ENCODE data around the gene SLX4IP.

The SLX4IP gene

DNA sequence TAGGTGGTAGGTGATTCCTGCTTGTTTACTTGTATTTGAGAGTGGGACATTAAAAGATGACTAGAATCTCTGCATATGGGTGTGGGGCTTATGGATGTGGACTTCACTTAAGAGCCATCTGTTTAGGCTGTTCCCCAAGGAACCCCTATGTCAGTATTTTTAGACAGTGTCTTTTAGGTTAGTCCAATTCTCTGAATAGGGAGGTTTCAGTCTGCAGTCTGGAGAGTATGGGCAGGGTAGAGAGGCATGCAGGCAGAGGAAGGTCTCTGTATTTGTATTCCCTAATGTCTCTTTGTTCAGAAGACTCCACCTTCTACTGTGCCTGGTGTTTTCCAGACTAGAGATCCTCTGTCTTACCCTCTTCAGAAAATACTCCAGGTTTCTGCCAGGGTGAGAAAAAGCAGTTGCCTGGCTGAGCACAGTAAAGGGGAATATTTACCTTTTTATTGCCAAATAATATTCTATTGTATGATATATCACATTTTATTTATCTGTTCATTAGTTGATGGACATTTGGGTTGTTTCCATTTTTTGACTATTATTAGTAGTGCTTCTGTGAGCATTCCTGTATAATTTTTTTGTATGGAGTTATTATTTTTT lies 19.1 kb downstream of the SLX4IP start:
- no peak overlapping the region for H3K4me3 ChIP-seq (ENCODE audit: low read length)
- DNase-seq (ENCODE audit: low read depth, low spot score): no peak

GRCh38 chr20:10461495-10461894 lies 26.4 kb downstream of the SLX4IP start:
- no peak overlapping the region for H3K4me3 ChIP-seq (ENCODE audit: low read length)
- DNase-seq (ENCODE audit: low read depth, low spot score): no peak

GRCh38 chr20:10462516-10462915 lies 27.4 kb downstream of the SLX4IP start:
- H3K4me3 ChIP-seq (ENCODE audit: low read length): no peak overlapping the region
- no peak for DNase-seq (ENCODE audit: low read depth, low spot score)

DNA sequence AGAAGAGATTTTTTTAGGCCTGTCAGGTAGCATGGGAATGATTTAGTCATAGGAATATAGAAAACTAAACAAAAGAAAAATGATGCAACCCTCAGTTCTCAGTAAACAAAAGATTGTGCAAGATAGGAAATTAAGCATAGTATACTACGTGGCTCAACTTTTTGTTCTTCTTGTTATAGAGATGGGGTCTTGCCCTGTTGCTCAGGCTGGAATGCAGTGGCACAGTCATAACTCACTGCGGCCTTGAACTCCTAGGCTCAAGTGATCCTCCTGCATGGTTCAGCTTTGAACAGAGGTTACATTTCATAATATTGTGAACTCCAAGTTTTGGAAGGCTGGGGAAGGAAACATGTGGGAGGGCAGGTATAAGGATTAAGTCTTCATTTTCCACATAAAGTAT lies 28.5 kb downstream of the SLX4IP start:
- DNase-seq (ENCODE audit: low read depth, low spot score): no peak
- no peak overlapping the region for H3K4me3 ChIP-seq (ENCODE audit: low read length)

- DNase-seq (ENCODE audit: low read depth, low spot score): no peak
- no peak overlapping the region for H3K4me3 ChIP-seq (ENCODE audit: low read length)
These were observed 30.0 kb downstream of the SLX4IP start for GRCh38 chr20:10465135-10465534.

GRCh38 chr20:10466325-10466724 lies 31.2 kb downstream of the SLX4IP start:
- DNase-seq (ENCODE audit: low read depth, low spot score): no peak
- H3K4me3 ChIP-seq (ENCODE audit: low read length): no peak overlapping the region

DNA sequence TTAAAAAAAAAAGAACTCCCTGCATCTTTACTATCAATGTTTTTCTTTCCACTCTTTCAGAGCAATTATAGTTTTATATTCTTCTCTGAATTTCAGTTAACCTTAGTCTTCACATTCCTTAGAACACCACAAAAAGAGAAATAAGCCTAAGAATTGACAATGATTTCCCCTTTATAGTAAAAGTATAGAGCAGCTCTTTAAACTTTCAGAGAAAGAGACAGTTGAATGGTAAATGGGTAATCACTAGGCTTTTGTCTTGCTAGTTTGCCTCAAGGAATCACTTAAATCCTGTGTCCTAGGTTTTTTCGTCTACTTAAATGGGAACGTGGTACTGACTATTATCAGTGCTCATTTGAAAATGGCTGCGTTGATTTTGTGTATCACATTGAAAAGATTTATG lies 31.8 kb downstream of the SLX4IP start:
- H3K4me3 ChIP-seq (ENCODE audit: low read length): no peak overlapping the region
- no peak for DNase-seq (ENCODE audit: low read depth, low spot score)

GRCh38 chr20:10467681-10468339 lies 32.7 kb downstream of the SLX4IP start:
- no peak for DNase-seq (ENCODE audit: low read depth, low spot score)
- H3K4me3 ChIP-seq (ENCODE audit: low read length): no peak overlapping the region

- no peak for DNase-seq (ENCODE audit: low read depth, low spot score)
- H3K4me3 ChIP-seq (ENCODE audit: low read length): no peak overlapping the region
These were observed 33.3 kb downstream of the SLX4IP start for GRCh38 chr20:10468340-10468845.

- no peak overlapping the region for H3K4me3 ChIP-seq (ENCODE audit: low read length)
- DNase-seq (ENCODE audit: low read depth, low spot score): no peak
These were observed 34.0 kb downstream of the SLX4IP start for GRCh38 chr20:10469056-10469455.

- peak; percentile 65 for DNase-seq (ENCODE audit: low read depth, low spot score)
- H3K4me3 ChIP-seq (ENCODE audit: low read length): no peak overlapping the region
These were observed 34.5 kb downstream of the SLX4IP start for GRCh38 chr20:10469599-10469998.

DNA sequence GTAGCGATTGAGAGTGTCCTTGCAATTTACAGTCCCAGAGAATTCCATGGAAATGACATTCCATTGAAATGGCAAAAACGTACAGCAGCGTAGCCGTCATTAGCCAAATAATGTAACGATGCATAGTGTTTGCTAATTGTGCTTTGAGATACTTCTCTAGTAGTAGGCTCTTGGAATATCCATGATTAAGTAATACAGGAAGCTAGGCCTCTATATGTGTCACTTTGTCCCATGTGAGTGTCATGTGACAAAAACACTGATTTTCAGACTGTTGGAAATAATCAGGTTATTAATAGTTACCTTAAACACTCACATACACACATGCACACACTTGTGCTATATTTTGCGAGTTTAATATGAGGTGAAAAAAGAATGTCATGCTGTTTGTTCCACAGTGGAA lies 35.2 kb downstream of the SLX4IP start:
- DNase-seq (ENCODE audit: low read depth, low spot score): no peak
- no peak overlapping the region for H3K4me3 ChIP-seq (ENCODE audit: low read length)

DNA sequence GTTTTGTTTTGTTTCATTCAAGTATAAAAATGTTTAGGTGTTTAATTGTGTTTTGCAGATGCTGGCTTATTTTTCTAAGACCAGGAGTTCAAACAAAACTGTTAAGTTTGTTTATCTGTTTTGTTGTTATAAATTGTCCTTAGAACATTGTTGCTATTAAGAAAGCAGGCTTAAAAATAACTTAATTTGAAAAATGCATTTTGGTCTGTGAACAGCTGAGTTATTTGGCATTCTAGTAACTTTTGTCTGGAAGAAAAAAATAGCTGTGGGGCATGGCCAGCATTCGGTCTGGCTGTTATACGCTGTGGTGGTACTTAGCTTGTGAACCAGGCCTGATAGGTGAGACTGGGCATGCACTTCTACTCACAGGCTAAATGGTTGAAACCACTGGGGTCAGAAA lies 37.8 kb downstream of the SLX4IP start:
- no peak for DNase-seq (ENCODE audit: low read depth, low spot score)
- H3K4me3 ChIP-seq (ENCODE audit: low read length): no peak overlapping the region

DNA sequence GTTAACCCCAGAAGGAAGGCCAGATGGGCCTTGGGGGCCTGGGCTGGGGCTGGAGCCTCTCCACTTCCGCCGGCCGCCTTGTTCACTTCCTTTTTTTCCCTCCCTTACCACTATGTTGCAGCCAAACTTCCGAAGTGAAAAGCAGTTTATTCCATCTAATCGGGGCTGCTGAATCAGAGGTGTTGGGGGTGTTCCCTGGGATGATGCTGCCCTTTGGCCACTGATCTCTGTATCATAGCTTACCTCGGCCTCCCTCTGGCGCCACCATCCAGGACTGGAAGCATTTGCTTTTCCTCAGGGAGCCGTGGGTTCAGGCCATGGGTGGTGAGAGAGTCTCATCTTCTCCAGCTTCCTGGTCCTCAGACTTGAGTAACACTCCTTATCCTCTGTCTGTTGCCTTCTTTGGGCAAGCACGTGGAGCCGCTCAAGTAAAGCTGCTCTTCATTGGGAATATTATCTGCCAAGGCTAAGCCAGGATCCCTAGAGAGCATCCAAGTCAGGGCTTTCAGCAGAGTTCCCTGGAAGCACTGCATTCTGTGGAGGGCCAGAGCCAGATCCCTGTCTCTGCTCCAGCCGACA lies 39.6 kb downstream of the SLX4IP start:
- H3K4me3 ChIP-seq (ENCODE audit: low read length): no peak overlapping the region
- DNase-seq (ENCODE audit: low read depth, low spot score): no peak

GRCh38 chr20:10475225-10475624 lies 40.1 kb downstream of the SLX4IP start:
- no peak overlapping the region for H3K4me3 ChIP-seq (ENCODE audit: low read length)
- DNase-seq (ENCODE audit: low read depth, low spot score): no peak

- no peak for DNase-seq (ENCODE audit: low read depth, low spot score)
- no peak overlapping the region for H3K4me3 ChIP-seq (ENCODE audit: low read length)
These were observed 41.2 kb downstream of the SLX4IP start for GRCh38 chr20:10476319-10476724.

- no peak overlapping the region for H3K4me3 ChIP-seq (ENCODE audit: low read length)
- DNase-seq (ENCODE audit: low read depth, low spot score): no peak
These were observed 43.1 kb downstream of the SLX4IP start for GRCh38 chr20:10478205-10478604.

GRCh38 chr20:10478930-10479329 lies 43.8 kb downstream of the SLX4IP start:
- H3K4me3 ChIP-seq (ENCODE audit: low read length): no peak overlapping the region
- no peak for DNase-seq (ENCODE audit: low read depth, low spot score)

DNA sequence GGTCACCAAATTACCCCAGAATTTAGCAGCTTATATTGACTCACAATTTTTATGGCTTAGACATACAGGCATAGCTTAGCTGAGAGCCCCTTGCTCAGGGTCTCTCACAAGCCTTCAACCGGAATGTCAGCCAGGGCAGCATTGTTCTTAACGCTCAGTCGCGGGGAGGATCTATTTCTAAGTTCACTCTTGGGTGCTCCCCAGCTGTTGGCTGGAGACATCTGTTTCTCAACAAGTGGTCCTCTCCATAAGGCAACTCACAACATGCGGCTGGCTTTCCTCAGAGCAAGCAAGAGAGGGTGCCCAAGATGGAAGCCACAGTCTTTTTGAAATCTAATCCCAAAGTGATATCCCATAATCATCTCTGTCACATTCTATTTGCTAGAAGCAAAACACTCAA lies 46.6 kb downstream of the SLX4IP start:
- DNase-seq (ENCODE audit: low read depth, low spot score): no peak
- H3K4me3 ChIP-seq (ENCODE audit: low read length): no peak overlapping the region

DNA sequence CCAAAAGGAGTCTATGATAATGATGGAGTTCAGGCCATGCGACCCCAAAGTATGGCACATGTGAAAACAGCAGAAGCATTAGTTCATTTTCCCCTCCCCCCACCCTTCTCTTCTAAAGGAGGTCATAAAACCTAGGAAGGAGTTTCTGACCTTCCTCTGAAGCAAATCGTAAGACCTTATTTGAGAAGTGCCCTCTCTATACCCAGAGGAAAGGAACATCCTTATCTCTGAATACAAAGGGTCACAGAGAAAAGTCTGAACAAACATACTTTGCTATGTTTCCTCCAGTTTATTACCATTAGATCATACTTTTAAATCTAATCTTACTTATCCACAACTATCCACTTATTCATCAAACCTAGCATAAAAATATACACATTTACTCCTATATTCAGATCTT lies 48.6 kb downstream of the SLX4IP start:
- no peak for DNase-seq (ENCODE audit: low read depth, low spot score)
- no peak overlapping the region for H3K4me3 ChIP-seq (ENCODE audit: low read length)

Measured in Jurkat, Clone E6-1 (cell line).